H1 (cell line): ENCODE data around the gene PPP2R2C. TPM values are rescaled to one million over a fixed set of nuclear protein-coding genes. Genes with fewer than 3 reads are reported as not detected.

Experiments used
- CTCF ChIA-PET: fragments of 300-600 bp; sonication (Branson Sonifier 250); formaldehyde crosslinking; loops from one replicate; lab custom pipeline; 2021; ENCODE audit not compliant: partially characterized antibody; lab: Charles Lee
- POLR2A ChIA-PET: fragments of 300-600 bp; sonication (Branson Sonifier 250); formaldehyde crosslinking; loops from one replicate; lab custom pipeline; 2021; ENCODE audit warnings: inconsistent platforms; ENCODE audit not compliant: partially characterized antibody; lab: Charles Lee
- DNase-seq, 2 experiments: peaks; one replicate each; pipeline versions ENCODE4 v3.0.0 to v3.0.0-alpha.2; 2010 to 2022; ENCODE audit warnings: low spot score in 2 of 2, low read depth in 1 of 2, mixed read lengths in 1 of 2
- FAIRE-seq: peaks from 2 replicates; lab custom pipeline; 2011; peaks lifted over from hg19 to GRCh38; lab: Jason Lieb, UNC
- H2AFZ ChIP-seq: 2 replicates; pipeline ENCODE4 v1.8.1; 2012; ENCODE audit warnings: low read length, inconsistent platforms
- H2AK5ac ChIP-seq: 2 replicates; pipeline ENCODE4 v1.6.1; 2013; ENCODE audit warnings: low read depth, low read length
- H2BK120ac ChIP-seq: replicated peaks from 2 replicates; pipeline ENCODE3; 2013; ENCODE audit warnings: low read depth, low read length, inconsistent platforms
- H2BK12ac ChIP-seq: 2 replicates; pipeline ENCODE4 v1.6.1; 2013; ENCODE audit warnings: low read depth, low read length
- H2BK15ac ChIP-seq: 2 replicates; pipeline ENCODE4 v1.6.1; 2013; ENCODE audit warnings: low read length
- H2BK20ac ChIP-seq: 2 replicates; pipeline ENCODE4 v1.6.1; 2013; ENCODE audit warnings: low read length
- H2BK5ac ChIP-seq: 2 replicates; pipeline ENCODE4 v1.6.1; 2013; ENCODE audit warnings: low read depth, low read length
- H3K14ac ChIP-seq: 2 replicates; pipeline ENCODE4 v1.6.1; 2013; ENCODE audit warnings: inconsistent platforms; ENCODE audit not compliant: insufficient read length
- H3K18ac ChIP-seq: 2 replicates; pipeline ENCODE4 v1.6.1; 2013; ENCODE audit warnings: low read length; ENCODE audit errors: extremely low read depth
- H3K23ac ChIP-seq: 2 replicates; pipeline ENCODE4 v1.6.1; 2013; ENCODE audit warnings: inconsistent platforms; ENCODE audit not compliant: insufficient read length
- H3K23me2 ChIP-seq: 2 replicates; pipeline ENCODE4 v1.6.1; 2013; ENCODE audit warnings: low read depth, low read length
- H3K27ac ChIP-seq: 2 replicates; pipeline ENCODE4 v1.6.1; 2011; ENCODE audit warnings: low read depth, low read length, inconsistent platforms
- H3K27me3 ChIP-seq, 4 experiments: replicated peaks in 1 of 4; 1 replicate in 1 of 4; 2 replicates in 3 of 4; pipeline versions ENCODE4 v1.6.1 to v1.8.1; 2011 to 2013; ENCODE audit warnings: low read length in 3 of 4, mild to moderate bottlenecking in 3 of 4, inconsistent platforms in 2 of 4, mixed read lengths in 2 of 4, moderate library complexity in 1 of 4; ENCODE audit not compliant: control insufficient read depth in 3 of 4, insufficient read depth in 3 of 4; ENCODE audit errors: extremely low read depth in 1 of 4
- H3K36me3 ChIP-seq, 4 experiments: 2 replicates each; pipeline versions ENCODE4 v1.6.1 to v1.8.1; 2011 to 2013; ENCODE audit warnings: mild to moderate bottlenecking in 4 of 4, low read length in 3 of 4, moderate library complexity in 2 of 4, control low read depth in 1 of 4, inconsistent platforms in 1 of 4; ENCODE audit not compliant: insufficient read depth in 4 of 4, control insufficient read depth in 2 of 4
- H3K4ac ChIP-seq: replicated peaks from 2 replicates; pipeline ENCODE3; 2013; ENCODE audit warnings: low read length, low read depth, mixed read lengths, inconsistent platforms; ENCODE audit not compliant: insufficient read length
- H3K4me1 ChIP-seq, 4 experiments: replicated peaks in 1 of 4; 1 replicate in 1 of 4; 2 replicates in 3 of 4; pipeline versions ENCODE4 v1.6.1 to v1.8.1; 2011 to 2013; ENCODE audit warnings: low read length in 3 of 4, inconsistent platforms in 2 of 4, mixed read lengths in 1 of 4; ENCODE audit not compliant: insufficient read depth in 4 of 4, control insufficient read depth in 3 of 4
- H3K4me2 ChIP-seq, 2 experiments: 2 replicates each; pipeline versions ENCODE4 v1.6.1 to v1.8.1; 2011 to 2013; ENCODE audit warnings: low read depth in 2 of 2, low read length in 2 of 2, control low read depth in 1 of 2, inconsistent platforms in 1 of 2, mild to moderate bottlenecking in 1 of 2; ENCODE audit not compliant: insufficient read depth in 1 of 2
- H3K4me3 ChIP-seq, 4 experiments: fragments of 200-600, 300-600 bp in 1 of 4; sonication (generic), shearing (Covaris generic), sonication (Bioruptor Twin) in 1 of 4; 2 replicates each; pipeline versions ENCODE4 v1.5.1 to v1.8.1; 2011 to 2016; ENCODE audit warnings: low read length in 4 of 4, low read depth in 3 of 4, control low read depth in 2 of 4, inconsistent platforms in 2 of 4, mild to moderate bottlenecking in 2 of 4, mixed read lengths in 1 of 4, moderate library complexity in 1 of 4; ENCODE audit not compliant: insufficient read depth in 2 of 4; ENCODE audit errors: extremely low read depth in 1 of 4
- H3K56ac ChIP-seq: replicated peaks from 2 replicates; pipeline ENCODE3; 2013; ENCODE audit warnings: low read depth, mild to moderate bottlenecking, mixed read lengths, low read length, inconsistent platforms; ENCODE audit not compliant: insufficient read length
- H3K79me1 ChIP-seq: 2 replicates; pipeline ENCODE4 v1.6.1; 2013; ENCODE audit warnings: low read depth, low read length, control low read depth
- H3K79me2 ChIP-seq, 2 experiments: 2 replicates each; pipeline versions ENCODE4 v1.6.1 to v1.8.1; 2012 to 2013; ENCODE audit warnings: low read length in 2 of 2, mild to moderate bottlenecking in 2 of 2, inconsistent platforms in 1 of 2; ENCODE audit not compliant: insufficient read depth in 2 of 2, control insufficient read depth in 1 of 2
- H3K9ac ChIP-seq, 4 experiments: replicated peaks in 1 of 4; 1 replicate in 1 of 4; 2 replicates in 3 of 4; pipeline versions ENCODE4 v1.6.1 to v1.8.1; 2011 to 2013; ENCODE audit warnings: low read depth in 3 of 4, low read length in 3 of 4, control low read depth in 2 of 4, mild to moderate bottlenecking in 2 of 4, moderate library complexity in 2 of 4, inconsistent platforms in 1 of 4; ENCODE audit errors: extremely low read depth in 1 of 4
- H3K9me3 ChIP-seq, 2 experiments: 2 replicates each; pipeline versions ENCODE4 v1.6.1 to v1.8.1; 2012 to 2013; ENCODE audit warnings: mild to moderate bottlenecking in 2 of 2, moderate library complexity in 2 of 2, control low read depth in 1 of 2, inconsistent platforms in 1 of 2, low read depth in 1 of 2, low read length in 1 of 2, mixed read lengths in 1 of 2; ENCODE audit not compliant: insufficient read depth in 2 of 2
- H4K20me1 ChIP-seq, 2 experiments: replicated peaks in 1 of 2; 2 replicates each; pipeline versions ENCODE3 to v1.8.1; 2011 to 2013; ENCODE audit warnings: inconsistent platforms in 2 of 2, low read length in 2 of 2, mild to moderate bottlenecking in 1 of 2; ENCODE audit not compliant: insufficient read depth in 2 of 2, control insufficient read depth in 1 of 2
- H4K5ac ChIP-seq: 2 replicates; pipeline ENCODE4 v1.6.1; 2013; ENCODE audit warnings: low read length, low read depth, mixed read lengths, inconsistent platforms; ENCODE audit not compliant: insufficient read length
- H4K8ac ChIP-seq: 2 replicates; pipeline ENCODE4 v1.8.0; 2013; ENCODE audit warnings: mild to moderate bottlenecking, moderate library complexity, low read length, inconsistent platforms; ENCODE audit not compliant: insufficient read depth; ENCODE audit errors: extremely low read depth
- H4K91ac ChIP-seq: replicated peaks from 2 replicates; pipeline ENCODE3; 2013; ENCODE audit warnings: low read length, mixed read lengths, inconsistent platforms; ENCODE audit not compliant: insufficient read length
- ASH2L ChIP-seq: fragments of 200-600, 300-600 bp; sonication (generic); IDR thresholded peaks from one replicate; pipeline ENCODE4 v1.7.1; 2017; ENCODE audit warnings: low read length
- CBX8 ChIP-seq: fragments of 300-800, 300-1000 bp; sonication (generic); IDR thresholded peaks from 2 replicates; pipeline ENCODE4 v1.7.1; 2016; ENCODE audit warnings: low read depth, low read length, borderline replicate concordance
- CHD2 ChIP-seq: IDR thresholded peaks from 2 replicates; pipeline ENCODE4 v1.6.1; 2012; ENCODE audit warnings: low read length, improper control_type of control experiment
- CTBP2 ChIP-seq: IDR thresholded peaks from 2 replicates; pipeline ENCODE4 v1.7.0; 2011; ENCODE audit warnings: borderline replicate concordance, mild to moderate bottlenecking, moderate library complexity, mixed read lengths, low read length; ENCODE audit not compliant: insufficient read depth, insufficient read length
- EGR1 ChIP-seq: IDR thresholded peaks from 2 replicates; pipeline ENCODE4 v1.6.1; 2011; ENCODE audit warnings: low read depth, low read length, borderline replicate concordance
- GTF2F1 ChIP-seq: IDR thresholded peaks from 2 replicates; pipeline ENCODE4 v1.6.1; 2012; ENCODE audit warnings: low read depth, low read length, improper control_type of control experiment, borderline replicate concordance
- HDAC2 ChIP-seq, 2 experiments: fragments of 300-600 bp in 1 of 2; sonication (generic) in 1 of 2; IDR thresholded peaks; 2 replicates each; pipeline ENCODE4 v1.6.1; 2011 to 2012; ENCODE audit warnings: low read depth in 2 of 2, low read length in 2 of 2, mild to moderate bottlenecking in 2 of 2, moderate library complexity in 2 of 2, borderline replicate concordance in 1 of 2, inconsistent platforms in 1 of 2
- KDM5A ChIP-seq: fragments of 200-600 bp; IDR thresholded peaks from 2 replicates; pipeline ENCODE4 v1.7.1; 2012; ENCODE audit warnings: mild to moderate bottlenecking, low read length, inconsistent platforms, mixed read lengths
- SIN3A ChIP-seq, 2 experiments: IDR thresholded peaks in 1 of 2; conservative IDR thresholded peaks in 1 of 2; 2 replicates each; pipeline ENCODE4 v1.6.1; 2011 to 2012; ENCODE audit warnings: low read length in 2 of 2, improper control_type of control experiment in 1 of 2, low read depth in 1 of 2, mild to moderate bottlenecking in 1 of 2
- SP2 ChIP-seq: IDR thresholded peaks from 2 replicates; pipeline ENCODE4 v1.6.1; 2012; ENCODE audit warnings: mild to moderate bottlenecking, low read length, inconsistent platforms
- TEAD4 ChIP-seq: IDR thresholded peaks from 2 replicates; pipeline ENCODE4 v1.6.1; 2012; ENCODE audit warnings: low read depth, low read length, inconsistent platforms, mixed read lengths
- USF2 ChIP-seq: IDR thresholded peaks from 2 replicates; pipeline ENCODE4 v1.6.1; 2011; ENCODE audit warnings: low read length, improper control_type of control experiment
- WGBS, 2 experiments: shearing (Covaris generic) in 1 of 2; methylation state at CpG; one replicate each; pipeline versions ENCODE4 v1.1.6 to v1.1.7; 2013 to 2015; ENCODE audit warnings: low lambda C conversion rate in 2 of 2, mixed read lengths in 2 of 2, inconsistent platforms in 1 of 2, low coverage in 1 of 2, missing lambda C conversion rate in 1 of 2; ENCODE audit not compliant: insufficient replicate concordance in 2 of 2, insufficient coverage in 1 of 2, insufficient read length in 1 of 2; ENCODE audit errors: extremely low coverage in 1 of 2, missing lambda C conversion rate in 1 of 2; 5-methylcytosine and 5-hydroxymethylcytosine counted together
- polyA plus RNA-seq, 7 experiments: library from polyadenylated mRNA; depleted of rRNA in 3 of 7; stranded (reverse) in 5 of 7; unstranded in 2 of 7; fragments of >200 nt in 5 of 7; fragments of 200-250 nt in 2 of 7; gene quantifications; 1 replicate in 5 of 7; 2 replicates in 1 of 7; 4 replicates in 1 of 7; pipeline versions ENCODE4 v1.2.1 to v1.2.3, GENCODE V29; 2011 to 2013; ENCODE audit warnings: missing spikeins in 2 of 7, mixed read lengths in 2 of 7
- total RNA-seq: library from RNA; stranded (reverse); fragmentation: NEBNext Ultra II Directional; extraction: Animal tissue kit (Norgen Biotek cat#: 25700); gene quantifications from 2 replicates; pipeline ENCODE4 v1.2.1, GENCODE V29; 2021

PPP2R2C gene
- total and polyA plus RNA-seq, 2 of the 8 experiments (the other 6 are each of a cell fraction or from before 2014, with no cell fraction given): 6.4 TPM

GRCh38 chr4:6334203-6334887 lies 138.1 kb downstream of the PPP2R2C start:
- H3K79me1 ChIP-seq: no peaks in the 10 kb centered on the region
- no peak for DNase-seq
- H2BK5ac ChIP-seq: no peak overlapping the region
- H3K4me2 ChIP-seq: no peak overlapping the region
- H4K91ac ChIP-seq: no peak overlapping the region
- 84% methylated on average over 5 of the region's 5 CpGs; no CpG with 5 or more reads in 1 of the 2 experiments for WGBS, 2 experiments
- H3K4me1 ChIP-seq: peaks cover 0 to 8% (median 4%) of the 10 kb centered on the region in 4 experiments; a peak in 4 of 7 replicates
- H2BK120ac ChIP-seq: no peak overlapping the region
- no peak overlapping the region for H3K18ac ChIP-seq
- no peak overlapping the region for H4K8ac ChIP-seq
- no peak overlapping the region for H2AFZ ChIP-seq
- H2BK15ac ChIP-seq: no peak overlapping the region
- no peak overlapping the region for H3K23ac ChIP-seq
- H4K5ac ChIP-seq: no peak overlapping the region
- ChIA-PET CTCF (interaction anchor here (0.6 to 22.3 kb wide), 21 partner anchors 10 to 386 kb away, joined by 3 to 908 read pairs (median 4); partner anchors contain the start of gene WFS1), POLR2A (no interaction called here)
- no peaks in the 10 kb centered on the region for H3K36me3 ChIP-seq
- H3K4me3 ChIP-seq: no peak overlapping the region
- FAIRE-seq: no peak
- H3K56ac ChIP-seq: no peak overlapping the region
- H2BK20ac ChIP-seq: no peak overlapping the region
- no peak overlapping the region for H3K27ac ChIP-seq
- H3K23me2 ChIP-seq: no peaks in the 10 kb centered on the region
- H3K27me3 ChIP-seq: no peaks in the 10 kb centered on the region
- H3K4ac ChIP-seq: no peak overlapping the region
- no peak overlapping the region for H3K14ac ChIP-seq
- H2BK12ac ChIP-seq: no peak overlapping the region
- H3K79me2 ChIP-seq: no peaks in the 10 kb centered on the region
- H3K9ac ChIP-seq: no peak overlapping the region
- peaks cover 0 to 2% of the 10 kb centered on the region in 2 experiments for H4K20me1 ChIP-seq
- H2AK5ac ChIP-seq: no peak overlapping the region
- H3K9me3 ChIP-seq: peaks cover 4 to 11% of the 10 kb centered on the region in 2 experiments; a peak in 3 of 4 replicates
- TF ChIP-seq SP2: no peak
- no peak for TF ChIP-seq USF2
- TF ChIP-seq ASH2L: no peak
- TF ChIP-seq CBX8: no peak
- TF ChIP-seq KDM5A: no peak
- TF ChIP-seq TEAD4: no peak
- TF ChIP-seq HDAC2 (IDR thresholded peaks at IDR 0.05; ENCODE audit: borderline replicate concordance in 1 of 2, low read depth in 2 of 2, low read length in 2 of 2): no peak
- no peak for TF ChIP-seq CHD2
- no peak for TF ChIP-seq EGR1
- TF ChIP-seq GTF2F1: no peak
- TF ChIP-seq SIN3A (conservative IDR thresholded peaks at IDR 0.05 in 1 of 2, IDR thresholded peaks at IDR 0.05 in 1 of 2; ENCODE audit: low read depth in 1 of 2, low read length in 2 of 2): no peak
- no peak for TF ChIP-seq CTBP2
